Measurements from ENCODE around the gene TMEM86B.

Gene TMEM86B

GRCh38 chr19:55251341-55252081 lies 22.9 kb upstream of the TMEM86B start:
- peak overlapping the region; percentile 37 for H3K4me3 ChIP-seq (ENCODE audit: low read length)
- H3K27ac ChIP-seq (ENCODE audit: low read depth, low read length), result peak overlapping the region; percentile 17
- no peak for TF ChIP-seq EZH2phosphoT487 (IDR thresholded peaks at IDR 0.05; ENCODE audit: borderline replicate concordance, low read length)
- no peak for TF ChIP-seq CTCF (IDR thresholded peaks at IDR 0.05; ENCODE audit: low read depth, low read length, poor library complexity, severe bottlenecking)
- H3K4me2 ChIP-seq (ENCODE audit: low read length), result peak overlapping the region; percentile 99
- H3K36me3 ChIP-seq (ENCODE audit: control insufficient read depth, low read length), result peaks cover 95% of the 10 kb centered on the region
- peaks cover 38% of the 10 kb centered on the region; the same call in 1 of the 2 replicates for H4K20me1 ChIP-seq (ENCODE audit: control insufficient read depth, insufficient read depth, low read depth, low read length)
- no peaks in the 10 kb centered on the region for H3K9me2 ChIP-seq (replicated peaks; ENCODE audit: control insufficient read depth, low read length)
- no peaks in the 10 kb centered on the region for H3K27me3 ChIP-seq (ENCODE audit: control insufficient read depth, low read length)
- no peaks in the 10 kb centered on the region for H3K9me3 ChIP-seq (ENCODE audit: control insufficient read depth, insufficient read depth, low read length)
- H3K4me1 ChIP-seq (ENCODE audit: control insufficient read depth, low read length), result peaks cover 51% of the 10 kb centered on the region
- H3K79me2 ChIP-seq (ENCODE audit: control insufficient read depth, low read length), result peaks cover 100% of the 10 kb centered on the region
- peaks cover 28% of the 10 kb centered on the region for H3F3A ChIP-seq (ENCODE audit: control insufficient read depth, insufficient read depth)

GRCh38 chr19:55250262-55251036 lies 21.9 kb upstream of the TMEM86B start:
- Histone ChIP-seq H3K27me3 (ENCODE audit: control insufficient read depth, low read length) (no peaks in the 10 kb centered on the region), H4K20me1 (ENCODE audit: control insufficient read depth, insufficient read depth, low read depth, low read length) (peaks cover 38% of the 10 kb centered on the region; the same call in 1 of the 2 replicates), H3K4me2 (ENCODE audit: low read length) (peak overlapping the region; percentile 99; the same call in 1 of the 2 replicates), H3K4me1 (ENCODE audit: control insufficient read depth, low read length) (peaks cover 42% of the 10 kb centered on the region), H3K9me3 (ENCODE audit: control insufficient read depth, insufficient read depth, low read length) (no peaks in the 10 kb centered on the region), H3K4me3 (ENCODE audit: low read length) (no peak overlapping the region), H3K9me2 (replicated peaks; ENCODE audit: control insufficient read depth, low read length) (no peaks in the 10 kb centered on the region), H3F3A (ENCODE audit: control insufficient read depth, insufficient read depth) (peaks cover 20% of the 10 kb centered on the region), H3K27ac (ENCODE audit: low read depth, low read length) (no peak overlapping the region), H3K36me3 (ENCODE audit: control insufficient read depth, low read length) (peaks cover 94% of the 10 kb centered on the region), H3K79me2 (ENCODE audit: control insufficient read depth, low read length) (peaks cover 98% of the 10 kb centered on the region)
- no peak for TF ChIP-seq EZH2phosphoT487 (IDR thresholded peaks at IDR 0.05; ENCODE audit: borderline replicate concordance, low read length)
- no peak for TF ChIP-seq CTCF (IDR thresholded peaks at IDR 0.05; ENCODE audit: low read depth, low read length, poor library complexity, severe bottlenecking)

GRCh38 chr19:55249841-55250240 lies 21.3 kb upstream of the TMEM86B start:
- no peak overlapping the region for H3K27ac ChIP-seq (ENCODE audit: low read depth, low read length)
- H3K4me2 ChIP-seq (ENCODE audit: low read length), result no peak overlapping the region
- no peaks in the 10 kb centered on the region for H3K27me3 ChIP-seq (ENCODE audit: control insufficient read depth, low read length)
- H3K4me1 ChIP-seq (ENCODE audit: control insufficient read depth, low read length), result peaks cover 40% of the 10 kb centered on the region
- peaks cover 14% of the 10 kb centered on the region for H3F3A ChIP-seq (ENCODE audit: control insufficient read depth, insufficient read depth)
- peaks cover 38% of the 10 kb centered on the region; the same call in 1 of the 2 replicates for H4K20me1 ChIP-seq (ENCODE audit: control insufficient read depth, insufficient read depth, low read depth, low read length)
- no peaks in the 10 kb centered on the region for H3K9me2 ChIP-seq (replicated peaks; ENCODE audit: control insufficient read depth, low read length)
- H3K79me2 ChIP-seq (ENCODE audit: control insufficient read depth, low read length), result peaks cover 93% of the 10 kb centered on the region
- H3K9me3 ChIP-seq (ENCODE audit: control insufficient read depth, insufficient read depth, low read length), result no peaks in the 10 kb centered on the region
- no peak for TF ChIP-seq CTCF (IDR thresholded peaks at IDR 0.05; ENCODE audit: low read depth, low read length, poor library complexity, severe bottlenecking)
- no peak for TF ChIP-seq EZH2phosphoT487 (IDR thresholded peaks at IDR 0.05; ENCODE audit: borderline replicate concordance, low read length)
- no peak overlapping the region for H3K4me3 ChIP-seq (ENCODE audit: low read length)
- H3K36me3 ChIP-seq (ENCODE audit: control insufficient read depth, low read length), result peaks cover 94% of the 10 kb centered on the region
